Fibroblast of gingiva (primary cell): ENCODE results near the gene CEP250.
"Not testable (repeated sequence)": the region's sequence is repeated elsewhere in the genome, so short reads cannot be mapped to it uniquely, and the experiment has no call there.

Source experiments
- DNase-seq: peaks from one replicate; pipeline ENCODE4 v3.0.0-alpha.2; 2011; ENCODE audit warnings: low read depth

CEP250 gene

GRCh38 chr20:35454881-35455609, at the start of gene CEP250:
Gene CEP250 (plus strand): TSS chr20:35455598. CDS start chr20:35462368, 6,770 bp downstream.
- DNase-seq, result peak; percentile 93

GRCh38 chr20:35405775-35406174, 49.6 kb upstream of the CEP250 start:
- no peak for DNase-seq

GRCh38 chr20:35408270-35408669, 47.1 kb upstream of the CEP250 start:
- no peak for DNase-seq

- no peak for DNase-seq
Measured at GRCh38 chr20:35409542-35409941, 45.9 kb upstream of the CEP250 start.

- no peak for DNase-seq
Measured at GRCh38 chr20:35410613-35411012, 44.8 kb upstream of the CEP250 start.

GRCh38 chr20:35421322-35421721, 34.1 kb upstream of the CEP250 start:
- no peak for DNase-seq

- no peak for DNase-seq
Measured at GRCh38 chr20:35431621-35432429, 23.6 kb upstream of the CEP250 start.

GRCh38 chr20:35432430-35432735, 23.0 kb upstream of the CEP250 start:
- no peak for DNase-seq

- DNase-seq, result no peak
Measured at GRCh38 chr20:35433337-35433736, 22.1 kb upstream of the CEP250 start.

GRCh38 chr20:35434085-35435005, 21.1 kb upstream of the CEP250 start:
- peak; percentile 51 for DNase-seq

- no peak for DNase-seq
Measured at GRCh38 chr20:35436177-35436573, 19.2 kb upstream of the CEP250 start.

GRCh38 chr20:35437599-35437998, 17.8 kb upstream of the CEP250 start:
- no peak for DNase-seq

- DNase-seq, result peak; percentile 78
Measured at GRCh38 chr20:35443003-35443402, 12.4 kb upstream of the CEP250 start.

- no peak for DNase-seq
Measured at GRCh38 chr20:35444226-35444625, 11.2 kb upstream of the CEP250 start.

GRCh38 chr20:35446356-35447078, 8.9 kb upstream of the CEP250 start:
- no peak for DNase-seq

- peak; percentile 63 for DNase-seq
Measured at GRCh38 chr20:35447082-35447789, 8.2 kb upstream of the CEP250 start.

GRCh38 chr20:35448788-35449373, 6.5 kb upstream of the CEP250 start:
- DNase-seq, result no peak

GRCh38 chr20:35449855-35450254, 5.5 kb upstream of the CEP250 start:
- DNase-seq, result not testable (repeated sequence)

- no peak for DNase-seq
Measured at GRCh38 chr20:35451295-35451694, 4.1 kb upstream of the CEP250 start.

- DNase-seq, result no peak
Measured at GRCh38 chr20:35453647-35454046, 1.8 kb upstream of the CEP250 start.

GRCh38 chr20:35456700-35457099, 1.3 kb downstream of the CEP250 start:
- not testable (repeated sequence) for DNase-seq
